Activated CD8-positive, alpha-beta T cell treated with anti-CD3 and anti-CD28 coated beads for 36 hours (primary cell): Measurements from ENCODE around the gene GRK5. TPM values are rescaled to one million over a fixed set of nuclear protein-coding genes. Genes with fewer than 3 reads are reported as not detected.
"Not testable (repeated sequence)": the region's sequence is repeated elsewhere in the genome, so short reads cannot be mapped to it uniquely, and the experiment has no call there.

Experiments used
- ATAC-seq: fragments of 200-7000 bp; cut with Tn5 transposase; one replicate; pipeline ENCODE4 v1.10.0; 2021; ENCODE audit warnings: mild to moderate bottlenecking, moderate library complexity
- CTCF ChIA-PET: fragments of 350-600 bp; sonication (Branson Sonifier 250); formaldehyde crosslinking; loops from one replicate; lab custom pipeline; 2021; ENCODE audit warnings: antibody characterized with exemption; lab: Charles Lee
- POLR2A ChIA-PET: fragments of 350-600 bp; sonication (Branson Sonifier 250); formaldehyde crosslinking; loops from one replicate; lab custom pipeline; 2021; ENCODE audit warnings: antibody characterized with exemption; lab: Charles Lee
- DNase-seq: peaks from one replicate; pipeline ENCODE4 v3.0.0-alpha.2; 2020
- H3K27ac Mint-ChIP-seq: one replicate; pipeline ENCODE4 v1.8.0; 2021; ENCODE audit warnings: mild to moderate bottlenecking, mixed read lengths
- H3K27me3 Mint-ChIP-seq: one replicate; pipeline ENCODE4 v1.8.0; 2021; ENCODE audit warnings: mixed read lengths
- H3K36me3 Mint-ChIP-seq: one replicate; pipeline ENCODE4 v1.8.0; 2021; ENCODE audit warnings: low read depth, mixed read lengths
- H3K4me1 Mint-ChIP-seq: one replicate; pipeline ENCODE4 v1.8.0; 2021; ENCODE audit warnings: low read depth, mixed read lengths
- H3K4me3 Mint-ChIP-seq: one replicate; pipeline ENCODE4 v1.8.0; 2021; ENCODE audit warnings: mild to moderate bottlenecking, moderate library complexity, mixed read lengths
- H3K9me3 Mint-ChIP-seq: one replicate; pipeline ENCODE4 v1.8.0; 2021; ENCODE audit warnings: mixed read lengths
- CTCF ChIP-seq: fragments of 200-600 bp; IDR thresholded peaks from one replicate; pipeline ENCODE4 v1.8.0; 2022; ENCODE audit warnings: antibody characterized with exemption, mild to moderate bottlenecking
- intact Hi-C: fragments of 100-400 bp; cut with micrococcal nuclease; formaldehyde crosslinking; loops from one replicate; pipeline ENCODE4 v1.10.0; 2022
- total RNA-seq, 2 experiments: library from RNA; stranded (reverse); gene quantifications; one replicate each; pipeline ENCODE4 v1.2.3, GENCODE V29; 2021

GRK5 gene
- total RNA-seq, 2 experiments from 2014 or later: 14.8 to 15.6 TPM

GRCh38 chr10:119270762-119271366 is 63.5 kb downstream of the GRK5 start:
- intact Hi-C loops: loop anchor here (2.0 kb wide), 1 partner anchor 62 kb away; no protein-coding TSS in a partner anchor
- DNase-seq (peak; percentile 78), ATAC-seq (peak; percentile 50)
- H3K4me3 Mint-ChIP-seq: peak overlapping the region; percentile 31
- peaks cover 54% of the 10 kb centered on the region for H3K4me1 Mint-ChIP-seq
- peaks cover 7% of the 10 kb centered on the region for H3K36me3 Mint-ChIP-seq
- no peaks in the 10 kb centered on the region for H3K9me3 Mint-ChIP-seq
- ChIA-PET CTCF (interaction anchor here (0.8 to 2.2 kb wide), 8 partner anchors 10 to 146 kb away, joined by 3 to 8 read pairs (median 4); partner anchors contain the start of gene GRK5), POLR2A (interaction anchor here (0.8 to 1.5 kb wide), 7 partner anchors 19 to 136 kb away, joined by 3 to 4 read pairs (median 3); no protein-coding TSS in a partner anchor)
- no peak for TF ChIP-seq CTCF
- H3K27ac Mint-ChIP-seq: peak overlapping the region; percentile 91
- H3K27me3 Mint-ChIP-seq: no peaks in the 10 kb centered on the region

GRCh38 chr10:119272338-119272734 is 65.0 kb downstream of the GRK5 start:
- H3K9me3 Mint-ChIP-seq, intact Hi-C loops, H3K4me3 Mint-ChIP-seq, H3K27ac Mint-ChIP-seq, H3K27me3 Mint-ChIP-seq, ATAC-seq, DNase-seq, H3K36me3 Mint-ChIP-seq: not testable (repeated sequence)
- H3K4me1 Mint-ChIP-seq: peaks cover 54% of the 10 kb centered on the region
- POLR2A ChIA-PET: interaction anchor here (0.8 to 1.5 kb wide), 3 partner anchors 11 to 34 kb away, joined by 3 to 5 read pairs (median 3); no protein-coding TSS in a partner anchor
- CTCF ChIA-PET: interaction anchor here (1.1 to 2.2 kb wide), 6 partner anchors 11 to 73 kb away, joined by 3 to 8 read pairs (median 4); partner anchors contain the start of gene GRK5

DNA sequence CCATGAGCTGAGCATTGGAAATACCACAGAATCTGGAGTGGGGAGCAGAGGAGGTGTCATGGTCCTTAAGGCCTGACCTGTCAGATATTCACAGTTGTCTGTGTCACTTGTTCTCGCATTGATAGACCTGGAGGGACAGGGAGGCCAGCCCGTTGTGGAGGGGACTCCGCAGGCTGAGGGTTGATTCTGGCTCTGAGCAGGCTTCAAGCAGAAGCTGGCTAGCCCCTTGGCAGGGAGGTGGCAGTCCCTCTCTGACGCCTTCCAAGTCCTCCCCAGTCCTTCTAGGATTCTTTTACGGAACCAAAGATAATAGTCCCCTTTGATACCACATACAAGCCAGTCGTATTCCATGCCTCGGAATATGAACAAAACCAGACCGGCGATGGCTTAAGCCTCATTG is 65.4 kb downstream of the GRK5 start:
- peaks cover 53% of the 10 kb centered on the region for H3K4me1 Mint-ChIP-seq
- intact Hi-C loops: no loop called here
- no peak overlapping the region for H3K4me3 Mint-ChIP-seq
- H3K9me3 Mint-ChIP-seq: no peaks in the 10 kb centered on the region
- CTCF ChIA-PET: interaction anchor here (1.1 to 2.2 kb wide), 5 partner anchors 11 to 73 kb away, joined by 3 to 8 read pairs (median 3); partner anchors contain the start of gene GRK5
- DNase-seq: no peak
- no peak for ATAC-seq
- TF ChIP-seq CTCF: no peak
- H3K36me3 Mint-ChIP-seq: peaks cover 7% of the 10 kb centered on the region
- H3K27ac Mint-ChIP-seq: no peak overlapping the region
- H3K27me3 Mint-ChIP-seq: no peaks in the 10 kb centered on the region
- POLR2A ChIA-PET: interaction anchor here (0.8 to 1.5 kb wide), 3 partner anchors 10 to 33 kb away, joined by 3 to 5 read pairs (median 3); no protein-coding TSS in a partner anchor

DNA sequence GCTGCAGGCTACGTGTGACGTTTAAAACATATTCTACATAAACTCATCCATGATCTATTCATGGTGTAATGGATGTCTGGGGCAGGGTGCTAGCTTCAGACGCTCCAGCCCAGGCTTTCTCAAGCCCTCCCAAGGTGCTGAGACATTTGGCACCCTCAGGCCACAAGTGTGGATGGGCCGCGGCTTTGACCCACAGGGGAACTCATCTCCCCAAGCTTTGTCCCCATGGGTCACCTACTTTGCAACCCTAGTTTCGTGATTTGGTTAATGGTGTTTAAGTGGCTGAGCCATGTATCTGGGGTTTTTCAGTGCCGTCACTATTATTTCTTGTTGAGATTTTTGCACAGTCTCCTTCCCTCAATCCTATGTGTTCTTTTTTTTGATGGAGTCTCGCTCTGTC is 66.0 kb downstream of the GRK5 start:
- POLR2A ChIA-PET: interaction anchor here (1.2 to 1.4 kb wide), 3 partner anchors 9 to 20 kb away, joined by 3 to 5 read pairs (median 3); no protein-coding TSS in a partner anchor
- H3K27ac Mint-ChIP-seq: no peak overlapping the region
- CTCF ChIA-PET: interaction anchor here (1.1 to 1.7 kb wide), 3 partner anchors 10 to 64 kb away, joined by 3 to 5 read pairs (median 3); no protein-coding TSS in a partner anchor

More for the DNA sequence above, 66.0 kb downstream of the GRK5 start:
- peaks cover 46% of the 10 kb centered on the region for H3K4me1 Mint-ChIP-seq
- no peak for TF ChIP-seq CTCF
- intact Hi-C loops: no loop called here
- ATAC-seq (no peak), DNase-seq (no peak)
- no peak overlapping the region for H3K4me3 Mint-ChIP-seq
- no peaks in the 10 kb centered on the region for H3K9me3 Mint-ChIP-seq
- no peaks in the 10 kb centered on the region for H3K27me3 Mint-ChIP-seq
- H3K36me3 Mint-ChIP-seq: peaks cover 7% of the 10 kb centered on the region
